Muscle layer of colon (tissue), 2 donors: ENCODE results near the gene UTP25.
"Not testable (repeated sequence)": the region's sequence is repeated elsewhere in the genome, so short reads cannot be mapped to it uniquely, and the experiment has no call there.

Experiments
- H3K27ac ChIP-seq: one replicate; pipeline ENCODE4 v1.7.0; 2013; ENCODE audit warnings: low read depth, mild to moderate bottlenecking, low read length, moderate library complexity
- H3K27me3 ChIP-seq, 2 donors: one replicate each; pipeline ENCODE4 v1.7.0; 2013; ENCODE audit warnings: low read length in 2 of 2, mild to moderate bottlenecking in 2 of 2; ENCODE audit not compliant: insufficient read depth in 2 of 2, control insufficient read depth in 1 of 2
- H3K36me3 ChIP-seq: one replicate; pipeline ENCODE4 v1.7.0; 2013; ENCODE audit warnings: mild to moderate bottlenecking, low read length; ENCODE audit not compliant: insufficient read depth
- H3K4me1 ChIP-seq: one replicate; pipeline ENCODE4 v1.7.0; 2013; ENCODE audit warnings: mild to moderate bottlenecking, low read length; ENCODE audit not compliant: insufficient read depth
- H3K4me3 ChIP-seq, 2 donors: one replicate each; pipeline ENCODE4 v1.7.0; 2013; ENCODE audit warnings: low read length in 2 of 2, low read depth in 1 of 2, mild to moderate bottlenecking in 1 of 2, moderate library complexity in 1 of 2
- H3K9ac ChIP-seq: one replicate; pipeline ENCODE4 v1.7.0; 2013; ENCODE audit warnings: low read length
- H3K9me3 ChIP-seq: one replicate; pipeline ENCODE4 v1.7.0; 2013; ENCODE audit warnings: mild to moderate bottlenecking, low read length
- donor health status: abdominal sarcoma.
- donor health status: Adenocarcinoma of cecum.

Gene UTP25

DNA sequence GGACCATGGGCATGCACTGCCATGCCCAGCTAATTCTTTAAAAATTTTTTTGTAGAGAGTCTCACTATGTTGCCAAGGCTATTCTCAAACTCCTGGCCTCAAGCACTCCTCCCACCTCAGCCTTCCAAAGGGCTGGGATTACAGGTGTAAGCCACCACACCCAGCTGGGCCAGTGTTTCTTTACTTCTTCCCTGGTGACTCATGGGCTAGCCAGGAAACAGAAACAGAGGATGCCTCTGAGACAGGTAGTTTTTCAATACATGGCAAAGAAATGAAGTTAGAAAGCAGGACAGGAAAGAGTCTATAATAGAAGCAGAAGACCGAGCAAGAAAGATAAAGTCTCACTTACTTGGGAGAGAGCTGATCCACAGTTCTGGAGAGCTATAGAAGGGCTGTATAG, 35.9 kb upstream of the UTP25 start:
- Histone ChIP-seq H3K36me3 (no peaks in the 10 kb centered on the region), H3K4me1 (peaks cover 20% of the 10 kb centered on the region), H3K9ac (no peak overlapping the region), H3K27ac (no peak overlapping the region), H3K4me3 (no peak overlapping the region), H3K27me3 (no peaks in the 10 kb centered on the region), H3K9me3 (no peaks in the 10 kb centered on the region)

DNA sequence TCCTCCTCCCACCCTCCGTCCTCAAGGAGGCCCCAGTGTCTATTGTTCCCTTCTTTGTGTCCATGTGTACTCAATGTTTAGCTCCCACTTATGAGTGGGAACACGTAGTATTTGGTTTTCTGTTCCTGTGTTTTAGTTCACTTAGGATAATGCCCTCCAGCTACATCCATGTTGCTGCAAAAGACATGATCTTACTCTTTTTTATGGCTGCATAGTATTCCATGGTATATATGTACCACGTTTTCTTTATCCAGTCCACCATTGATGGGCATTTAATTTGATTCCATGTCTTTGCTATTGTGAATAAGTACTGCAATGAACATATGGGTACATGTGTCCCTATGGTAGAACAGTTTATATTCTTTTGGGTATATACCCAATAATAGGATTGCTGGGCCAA, 34.1 kb upstream of the UTP25 start:
- H3K27me3 ChIP-seq, H3K4me3 ChIP-seq, H3K9me3 ChIP-seq, H3K27ac ChIP-seq, H3K4me1 ChIP-seq, H3K9ac ChIP-seq, H3K36me3 ChIP-seq: not testable (repeated sequence)

DNA sequence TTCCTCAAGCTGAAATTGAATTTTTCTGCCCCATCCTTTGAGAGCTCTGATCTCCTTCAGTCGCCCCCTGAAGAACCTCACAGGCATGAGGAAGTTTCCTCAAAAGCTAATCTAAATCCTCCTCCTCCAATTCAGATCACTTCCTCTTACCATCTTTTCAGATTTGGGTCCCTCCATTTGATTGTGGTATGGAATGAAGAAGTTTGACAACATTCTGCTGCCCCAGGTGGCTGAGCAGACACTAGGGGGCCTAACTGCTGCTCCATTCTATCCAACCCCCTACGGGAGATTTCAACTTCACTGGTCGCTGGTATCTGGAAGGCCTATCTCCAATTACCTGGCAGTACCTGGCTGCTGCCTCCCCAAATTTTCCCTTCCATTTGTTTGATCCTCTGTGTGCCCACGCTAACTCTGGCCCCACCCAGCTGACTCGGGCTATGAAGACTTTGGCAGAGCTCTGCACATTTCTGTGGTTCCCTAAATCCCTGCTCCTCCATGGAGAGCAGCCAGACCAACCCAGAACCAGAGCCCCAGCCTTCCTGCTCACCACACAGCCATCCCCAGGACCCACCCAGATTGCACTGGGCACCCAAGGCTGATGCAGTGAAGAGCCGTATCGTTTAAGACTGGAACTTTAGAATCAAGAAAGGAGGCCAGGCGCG, 29.7 kb upstream of the UTP25 start:
- Histone ChIP-seq H3K27ac (no peak overlapping the region), H3K4me3 (no peak overlapping the region), H3K9ac (no peak overlapping the region), H3K9me3 (no peaks in the 10 kb centered on the region), H3K4me1 (peaks cover 3% of the 10 kb centered on the region), H3K36me3 (no peaks in the 10 kb centered on the region), H3K27me3 (no peaks in the 10 kb centered on the region)

DNA sequence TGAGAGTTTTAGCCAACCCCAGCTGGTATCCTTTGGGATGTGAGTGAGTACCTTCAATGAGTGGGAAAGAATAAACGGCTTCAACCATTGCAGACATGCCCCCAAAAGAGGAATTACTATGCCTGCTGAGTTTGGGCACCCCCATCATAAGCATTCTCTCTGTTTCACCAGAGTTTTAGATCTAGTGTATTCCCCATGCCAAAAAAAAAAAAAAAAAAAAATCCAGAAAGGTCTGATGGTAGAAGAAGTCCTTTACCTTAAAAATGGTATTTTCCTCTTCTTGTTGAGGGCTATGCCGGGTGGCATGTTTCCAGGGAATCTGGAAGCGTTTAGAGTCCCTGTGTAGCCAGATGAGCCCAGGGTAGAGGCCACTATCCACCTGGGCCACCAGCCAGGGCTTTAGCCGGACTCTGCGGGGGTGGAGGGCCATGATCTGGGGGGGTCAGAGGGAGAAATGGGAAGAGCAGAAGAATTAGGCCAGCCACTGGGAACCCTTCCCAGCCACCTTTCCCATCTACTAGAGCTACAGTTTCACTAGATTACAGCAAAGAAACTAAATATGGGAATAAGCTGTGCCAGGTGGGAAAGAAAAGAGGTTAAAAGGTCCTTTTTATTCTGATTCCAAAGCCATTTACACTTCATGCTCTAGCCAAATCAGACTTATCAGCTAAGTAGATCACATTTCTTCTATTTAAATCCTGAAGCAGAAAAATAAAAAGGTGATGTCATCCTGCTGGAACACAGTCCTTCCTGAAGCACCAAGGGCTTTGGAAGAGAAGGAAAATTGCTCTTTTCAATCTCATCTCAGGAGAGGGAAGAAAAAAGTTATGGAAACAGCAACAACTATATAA, 26.6 kb upstream of the UTP25 start:
- no peaks in the 10 kb centered on the region for H3K36me3 ChIP-seq
- no peak overlapping the region for H3K4me3 ChIP-seq
- no peak overlapping the region for H3K27ac ChIP-seq
- no peaks in the 10 kb centered on the region for H3K9me3 ChIP-seq
- peaks cover 5% of the 10 kb centered on the region for H3K4me1 ChIP-seq
- H3K9ac ChIP-seq: no peak overlapping the region
- H3K27me3 ChIP-seq: no peaks in the 10 kb centered on the region

DNA sequence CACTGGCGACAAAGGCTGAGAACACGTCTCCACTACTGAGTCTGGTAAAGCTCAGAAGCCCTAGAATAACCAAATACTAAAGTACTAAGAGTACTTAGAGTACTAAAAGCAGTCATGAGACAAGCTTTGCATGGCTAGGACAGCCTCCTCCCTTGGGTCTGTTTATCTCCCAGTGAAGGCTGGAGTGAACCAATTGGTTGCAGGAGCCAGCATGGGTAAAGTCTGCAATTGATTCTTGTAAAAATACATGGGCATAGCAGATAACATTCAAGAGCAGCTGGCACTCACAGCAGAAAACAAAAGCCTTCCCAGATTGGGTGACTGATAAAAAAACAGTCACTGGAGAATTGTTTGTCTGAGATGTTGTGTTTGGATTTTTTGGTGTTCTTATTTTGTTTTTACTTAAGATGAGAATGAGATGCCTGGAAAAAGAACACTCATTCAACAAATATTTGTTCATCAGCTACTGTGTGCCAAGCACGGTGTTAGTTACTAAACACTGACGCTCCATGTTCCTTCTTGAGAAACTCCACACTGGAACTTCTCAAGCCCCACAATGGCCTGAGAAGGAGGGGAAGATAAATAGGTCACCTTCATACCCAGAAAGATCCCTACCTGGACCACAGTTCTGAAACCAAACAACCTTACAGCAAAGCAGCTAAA, 25.5 kb upstream of the UTP25 start:
- Histone ChIP-seq H3K9ac (no peak overlapping the region), H3K27me3 (no peaks in the 10 kb centered on the region), H3K36me3 (no peaks in the 10 kb centered on the region), H3K9me3 (no peaks in the 10 kb centered on the region), H3K4me1 (peaks cover 7% of the 10 kb centered on the region), H3K4me3 (no peak overlapping the region), H3K27ac (no peak overlapping the region)

DNA sequence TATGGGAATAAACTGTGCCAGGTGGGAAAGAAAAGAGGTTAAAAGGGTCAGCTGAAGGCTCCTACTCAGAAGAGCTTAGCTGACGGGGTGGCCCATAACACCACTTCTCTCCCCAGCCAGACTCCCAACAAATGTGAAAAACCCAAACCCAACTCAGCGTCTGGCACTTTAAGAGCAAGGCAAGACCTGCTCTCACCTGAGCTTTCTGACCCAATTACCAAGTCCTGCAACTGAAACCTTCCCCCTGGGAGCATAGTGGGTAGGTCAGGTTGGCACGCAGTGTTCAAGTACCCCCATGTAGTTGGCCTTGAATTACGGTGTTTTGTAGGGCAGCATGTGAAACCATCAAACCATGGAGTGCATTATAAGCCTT, 25.0 kb upstream of the UTP25 start:
- H3K27me3 ChIP-seq: no peaks in the 10 kb centered on the region
- no peaks in the 10 kb centered on the region for H3K9me3 ChIP-seq
- no peaks in the 10 kb centered on the region for H3K36me3 ChIP-seq
- no peak overlapping the region for H3K4me3 ChIP-seq
- H3K9ac ChIP-seq: no peak overlapping the region
- no peak overlapping the region for H3K27ac ChIP-seq
- peaks cover 7% of the 10 kb centered on the region for H3K4me1 ChIP-seq

DNA sequence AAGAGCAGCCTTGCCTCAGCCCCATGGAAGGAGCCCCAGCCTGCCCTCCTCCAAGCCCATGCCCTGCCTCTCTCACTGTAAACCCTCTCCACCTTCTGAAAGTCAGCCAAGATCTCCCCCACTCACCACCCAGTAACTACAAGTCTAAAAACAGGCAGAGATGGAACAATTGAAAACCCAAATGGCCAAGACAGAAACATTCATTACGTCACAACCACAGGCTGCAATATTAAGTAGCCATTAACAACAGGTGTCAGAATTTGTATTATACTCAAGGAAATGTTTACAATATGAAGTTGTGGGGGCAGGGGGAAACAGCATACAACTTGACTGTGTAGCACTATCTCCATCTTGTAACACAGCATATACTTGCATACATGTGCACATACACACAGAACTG, 24.2 kb upstream of the UTP25 start:
- Histone ChIP-seq H3K27ac (no peak overlapping the region), H3K4me3 (no peak overlapping the region), H3K9me3 (no peaks in the 10 kb centered on the region)

DNA sequence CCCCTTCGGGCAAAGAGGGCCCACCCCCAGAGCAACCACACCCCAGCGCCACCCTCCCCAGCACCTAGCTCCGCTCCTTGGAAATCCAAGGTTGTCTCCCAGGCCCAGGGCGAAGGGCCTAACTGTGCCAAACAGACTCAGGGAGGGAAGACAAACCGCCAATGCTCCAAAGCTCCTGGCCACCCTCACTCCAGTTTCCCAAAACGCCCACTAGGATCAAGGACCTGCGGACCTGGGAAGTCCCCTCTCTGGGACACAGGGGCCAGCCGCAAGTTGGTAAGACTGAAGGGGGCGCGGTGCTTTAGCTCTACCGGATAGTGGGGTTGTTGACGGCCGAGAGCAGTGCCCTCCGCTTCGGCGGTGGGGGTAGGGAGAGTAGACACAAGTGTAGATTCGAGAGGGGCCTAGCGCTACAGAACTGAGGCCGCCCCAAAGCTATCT, 22.4 kb upstream of the UTP25 start:
- H3K9ac ChIP-seq: no peak overlapping the region

More for the DNA sequence above, 24.2 kb upstream of the UTP25 start:
- Histone ChIP-seq H3K9ac (no peak overlapping the region), H3K27me3 (no peaks in the 10 kb centered on the region), H3K36me3 (no peaks in the 10 kb centered on the region), H3K4me1 (peaks cover 7% of the 10 kb centered on the region)

DNA sequence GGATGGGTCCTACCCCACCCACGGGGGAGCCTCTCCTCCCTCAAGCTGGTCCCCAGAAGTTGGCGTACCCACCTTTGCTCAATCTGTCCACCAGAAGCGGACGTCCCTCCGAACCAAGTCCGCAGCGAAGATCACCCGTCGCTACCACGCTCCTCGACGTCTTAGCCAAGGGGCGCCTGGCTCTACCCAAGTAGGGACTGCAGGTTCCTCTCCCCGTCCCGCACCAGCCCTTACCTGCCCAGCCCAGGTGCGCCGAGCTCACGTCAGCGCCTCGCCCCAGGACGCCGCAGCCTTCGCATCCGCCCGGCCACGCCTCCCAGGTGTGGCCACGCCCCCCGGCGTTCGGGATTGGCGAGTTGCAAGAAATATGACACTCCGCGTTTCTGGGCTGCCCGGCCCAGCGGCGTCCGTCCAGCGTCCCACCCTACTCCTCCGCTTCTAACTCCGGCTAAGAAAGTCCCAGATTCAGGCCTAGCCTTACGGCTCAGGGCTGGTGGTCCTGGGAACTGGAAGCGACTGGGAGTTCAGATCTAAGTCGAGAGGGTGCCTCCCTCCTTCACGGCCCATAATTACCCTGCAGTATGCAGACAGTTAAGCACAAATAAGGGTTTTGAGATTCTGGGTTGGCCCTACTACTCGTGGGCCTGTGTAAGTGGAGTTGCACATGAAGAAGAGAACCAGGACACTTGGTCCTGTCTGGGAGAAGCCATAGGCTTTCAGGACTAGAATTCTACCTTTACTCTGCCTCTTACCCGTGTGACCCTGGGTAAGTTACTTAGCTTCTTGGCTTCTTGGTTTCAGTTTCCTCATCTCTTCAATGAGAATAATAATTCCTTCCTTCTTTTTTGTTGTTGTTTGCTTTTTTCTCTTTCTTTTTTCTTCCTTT, 21.7 kb upstream of the UTP25 start, which contains the start of gene IRF6:
IRF6 (minus strand) TSS at position 268 of the 886 bp plus-strand sequence. CDS start 4,729 bp downstream, outside the sequence.
- H3K27me3 ChIP-seq: no peaks in the 10 kb centered on the region
- no peak within 1 kb of the TSS for H3K9ac ChIP-seq
- H3K27ac ChIP-seq: no peak within 1 kb of the TSS
- no peaks in the 10 kb centered on the region for H3K36me3 ChIP-seq
- H3K9me3 ChIP-seq: no peaks in the 10 kb centered on the region
- peaks cover 7% of the 10 kb centered on the region for H3K4me1 ChIP-seq
- peak within 1 kb of the TSS in 1 of 2 donors; percentile 16 for H3K4me3 ChIP-seq

More for the DNA sequence above, 22.4 kb upstream of the UTP25 start:
- Histone ChIP-seq H3K4me1 (peaks cover 7% of the 10 kb centered on the region), H3K27me3 (no peaks in the 10 kb centered on the region), H3K4me3 (no peak overlapping the region), H3K36me3 (no peaks in the 10 kb centered on the region), H3K9me3 (no peaks in the 10 kb centered on the region), H3K27ac (no peak overlapping the region)

DNA sequence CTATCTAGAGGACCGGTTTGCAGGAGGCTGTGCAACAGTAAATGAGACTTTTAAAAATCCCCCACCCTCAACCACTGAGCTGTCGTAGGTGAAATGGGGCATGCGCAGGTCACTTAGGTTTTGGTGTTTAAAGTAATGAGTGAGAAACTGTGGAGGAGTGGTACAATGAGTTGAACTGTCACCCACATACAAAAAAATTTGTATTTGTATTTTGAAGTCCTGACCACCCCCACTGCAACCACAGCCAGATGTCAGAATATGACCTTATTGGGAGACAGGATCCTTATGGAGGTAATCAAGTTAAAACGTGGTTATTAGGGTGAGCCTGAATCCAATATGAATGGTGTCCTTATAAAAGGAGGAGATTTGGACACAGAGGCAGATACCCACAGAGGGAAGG, 20.3 kb upstream of the UTP25 start:
- Histone ChIP-seq H3K27me3 (no peaks in the 10 kb centered on the region), H3K9ac (no peak overlapping the region), H3K36me3 (no peaks in the 10 kb centered on the region), H3K4me3 (no peak overlapping the region), H3K27ac (no peak overlapping the region), H3K9me3 (no peaks in the 10 kb centered on the region), H3K4me1 (peaks cover 3% of the 10 kb centered on the region)
